ENCODE results near the gene TMC5.
"Not testable (repeated sequence)": the region's sequence is repeated elsewhere in the genome, so short reads cannot be mapped to it uniquely, and the experiment has no call there.

TMC5 gene

DNA sequence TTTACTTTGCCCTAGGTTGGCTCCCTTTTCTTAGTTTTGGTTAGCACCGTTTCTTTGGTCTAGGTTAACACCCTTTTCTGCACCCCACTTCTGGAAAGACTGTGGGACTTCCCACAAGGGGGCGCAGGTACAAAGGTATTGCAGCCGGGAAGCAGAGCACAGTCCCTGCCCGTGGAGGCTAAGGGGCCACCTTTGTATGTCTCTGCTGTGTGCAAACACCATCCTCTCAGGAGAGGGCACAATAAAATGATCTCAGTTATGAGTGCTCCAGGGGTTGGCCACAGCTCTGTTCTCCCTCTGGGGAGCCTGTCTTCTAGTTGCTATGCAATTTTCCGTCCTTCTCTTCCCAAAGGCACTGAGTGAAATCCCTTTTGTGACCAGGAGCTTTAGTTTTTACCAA is 28.4 kb upstream of the TMC5 start:
- H3K27me3 ChIP-seq (replicated peaks; ENCODE audit: insufficient read depth, low read length) = no peaks in the 10 kb centered on the region
- peak overlapping the region; percentile 9; the same call in 1 of the 2 replicates for H3K4me2 ChIP-seq (ENCODE audit: low read depth, low read length)
- peaks cover 8% of the 10 kb centered on the region for H3F3A ChIP-seq (ENCODE audit: insufficient read depth, low read length)
- peak overlapping the region; percentile 16; the same call in 1 of the 2 replicates for H2AFZ ChIP-seq (ENCODE audit: low read length)
- no peak for TF ChIP-seq EZH2phosphoT487 (IDR thresholded peaks at IDR 0.05; ENCODE audit: low read length)
- TF ChIP-seq, protein P1, sequence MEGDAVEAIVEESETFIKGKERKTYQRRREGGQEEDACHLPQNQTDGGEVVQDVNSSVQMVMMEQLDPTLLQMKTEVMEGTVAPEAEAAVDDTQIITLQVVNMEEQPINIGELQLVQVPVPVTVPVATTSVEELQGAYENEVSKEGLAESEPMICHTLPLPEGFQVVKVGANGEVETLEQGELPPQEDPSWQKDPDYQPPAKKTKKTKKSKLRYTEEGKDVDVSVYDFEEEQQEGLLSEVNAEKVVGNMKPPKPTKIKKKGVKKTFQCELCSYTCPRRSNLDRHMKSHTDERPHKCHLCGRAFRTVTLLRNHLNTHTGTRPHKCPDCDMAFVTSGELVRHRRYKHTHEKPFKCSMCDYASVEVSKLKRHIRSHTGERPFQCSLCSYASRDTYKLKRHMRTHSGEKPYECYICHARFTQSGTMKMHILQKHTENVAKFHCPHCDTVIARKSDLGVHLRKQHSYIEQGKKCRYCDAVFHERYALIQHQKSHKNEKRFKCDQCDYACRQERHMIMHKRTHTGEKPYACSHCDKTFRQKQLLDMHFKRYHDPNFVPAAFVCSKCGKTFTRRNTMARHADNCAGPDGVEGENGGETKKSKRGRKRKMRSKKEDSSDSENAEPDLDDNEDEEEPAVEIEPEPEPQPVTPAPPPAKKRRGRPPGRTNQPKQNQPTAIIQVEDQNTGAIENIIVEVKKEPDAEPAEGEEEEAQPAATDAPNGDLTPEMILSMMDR (IDR thresholded peaks at IDR 0.05; ENCODE audit: low read length) = peak; percentile 73
- TF ChIP-seq EZH2 (optimal IDR thresholded peaks at IDR 0.05; ENCODE audit: low read depth, low read length) = no peak
- no peaks in the 10 kb centered on the region for H3K36me3 ChIP-seq (replicated peaks; ENCODE audit: insufficient read depth, low read length)
- H3K9me3 ChIP-seq (replicated peaks; ENCODE audit: insufficient read depth, low read length) = no peaks in the 10 kb centered on the region
- peak; percentile 68 for DNase-seq
- no peak overlapping the region for H3K9ac ChIP-seq (ENCODE audit: low read length)
- no peaks in the 10 kb centered on the region for H4K20me1 ChIP-seq (ENCODE audit: insufficient read depth, low read length)
- no peaks in the 10 kb centered on the region for H3K79me2 ChIP-seq (ENCODE audit: low read length)
- no peak overlapping the region for H3K4me3 ChIP-seq (ENCODE audit: low read length)
- H3K9me2 ChIP-seq (replicated peaks; ENCODE audit: insufficient read depth, low read length) = no peaks in the 10 kb centered on the region
- H3K27ac ChIP-seq (ENCODE audit: low read length) = no peak overlapping the region
- peaks cover 24% of the 10 kb centered on the region for H3K4me1 ChIP-seq (ENCODE audit: low read length)

DNA sequence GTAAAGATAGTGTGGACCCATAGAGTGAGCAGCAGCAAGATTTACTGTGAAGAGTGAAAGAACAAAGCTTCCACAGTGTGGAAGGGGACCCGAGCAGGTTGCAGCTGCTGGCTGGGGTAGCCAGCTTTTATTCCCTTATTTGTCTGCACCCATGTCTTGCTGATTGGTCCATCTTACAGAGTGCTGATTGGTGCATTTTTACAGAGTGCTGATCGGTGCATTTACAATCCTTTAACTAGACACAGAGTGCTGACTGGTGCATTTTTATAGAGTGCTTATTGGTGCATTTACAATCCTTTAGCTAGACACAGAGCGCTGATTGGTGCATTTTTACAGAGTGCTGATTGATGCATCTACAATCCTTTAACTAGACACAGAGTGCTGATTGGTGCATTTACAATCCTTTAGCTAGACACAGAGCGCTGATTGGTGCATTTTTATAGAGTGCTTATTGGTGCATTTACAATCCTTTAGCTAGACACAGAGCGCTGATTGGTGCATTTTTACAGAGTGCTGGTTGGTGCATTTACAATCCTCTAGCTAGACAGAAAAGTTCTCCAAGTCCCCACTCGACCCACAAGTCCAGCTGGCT is 26.4 kb upstream of the TMC5 start:
- not testable (repeated sequence) for H3K4me3 ChIP-seq (ENCODE audit: low read length); H3K27ac ChIP-seq (ENCODE audit: low read length); H4K20me1 ChIP-seq (ENCODE audit: insufficient read depth, low read length); DNase-seq; H3K9me2 ChIP-seq (replicated peaks; ENCODE audit: insufficient read depth, low read length); H3K27me3 ChIP-seq (replicated peaks; ENCODE audit: insufficient read depth, low read length); H2AFZ ChIP-seq (ENCODE audit: low read length); H3K4me1 ChIP-seq (ENCODE audit: low read length); H3F3A ChIP-seq (ENCODE audit: insufficient read depth, low read length); H3K79me2 ChIP-seq (ENCODE audit: low read length); H3K4me2 ChIP-seq (ENCODE audit: low read depth, low read length); H3K9me3 ChIP-seq (replicated peaks; ENCODE audit: insufficient read depth, low read length); H3K9ac ChIP-seq (ENCODE audit: low read length); H3K36me3 ChIP-seq (replicated peaks; ENCODE audit: insufficient read depth, low read length)

DNA sequence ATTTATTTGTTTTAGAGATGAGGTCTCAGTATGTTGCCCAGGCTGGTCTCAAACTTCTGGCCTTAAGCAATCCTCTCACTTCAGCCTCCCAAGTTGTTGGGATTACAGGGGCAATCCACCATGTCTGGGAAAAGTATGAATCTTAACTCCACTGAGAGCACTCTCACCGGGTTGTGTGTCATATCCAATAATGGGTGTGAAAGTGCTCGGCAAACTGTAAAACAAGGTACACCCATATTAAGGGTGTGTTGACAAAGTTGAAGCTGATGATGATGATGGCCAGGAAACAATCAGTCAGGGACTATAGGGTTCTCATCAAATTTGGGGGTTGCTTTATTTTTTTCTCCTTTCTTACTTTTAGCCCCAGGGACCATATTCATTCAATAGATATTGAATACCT is 25.3 kb upstream of the TMC5 start:
- no peak overlapping the region for H3K27ac ChIP-seq (ENCODE audit: low read length)

More for the DNA sequence above, 25.3 kb upstream of the TMC5 start:
- DNase-seq = no peak
- Histone ChIP-seq H3K4me1 (ENCODE audit: low read length) (0 out of 2 replicates have a peak, but pooled peaks cover 4% of the 10 kb centered on the region), H2AFZ (ENCODE audit: low read length) (no peak overlapping the region), H3K36me3 (replicated peaks; ENCODE audit: insufficient read depth, low read length) (no peaks in the 10 kb centered on the region), H3K9me3 (replicated peaks; ENCODE audit: insufficient read depth, low read length) (no peaks in the 10 kb centered on the region), H3K4me3 (ENCODE audit: low read length) (no peak overlapping the region), H3K27me3 (replicated peaks; ENCODE audit: insufficient read depth, low read length) (no peaks in the 10 kb centered on the region), H3K79me2 (ENCODE audit: low read length) (no peaks in the 10 kb centered on the region), H3K9ac (ENCODE audit: low read length) (no peak overlapping the region), H3F3A (ENCODE audit: insufficient read depth, low read length) (no peaks in the 10 kb centered on the region), H3K4me2 (ENCODE audit: low read depth, low read length) (no peak overlapping the region), H4K20me1 (ENCODE audit: insufficient read depth, low read length) (no peaks in the 10 kb centered on the region), H3K9me2 (replicated peaks; ENCODE audit: insufficient read depth, low read length) (no peaks in the 10 kb centered on the region)
- TF ChIP-seq EZH2phosphoT487 (IDR thresholded peaks at IDR 0.05; ENCODE audit: low read length) = no peak
- TF ChIP-seq, protein P1 (IDR thresholded peaks at IDR 0.05; ENCODE audit: low read length) = no peak
- TF ChIP-seq EZH2 (optimal IDR thresholded peaks at IDR 0.05; ENCODE audit: low read depth, low read length) = no peak
